Stimulated activated CD8-positive, alpha-beta memory T cell treated with anti-CD3 and anti-CD28 coated beads, Interleukin-2, amount 100 ng/mL, for 1 hour (primary cell): ENCODE data around the gene ATG9B.

ENCODE experiments used
- DNase-seq, 2 donors: peaks; one replicate each; pipeline ENCODE4 v3.0.0-alpha.2; 2020; ENCODE audit warnings: low read depth in 2 of 2

Gene ATG9B

GRCh38 chr7:150979713-150980390 is 44.4 kb downstream of the ATG9B start:
- DNase-seq, result no peak

GRCh38 chr7:150978126-150978789 is 46.0 kb downstream of the ATG9B start, which contains the start of gene KCNH2:
TSS of gene KCNH2 (minus strand) at chr7:150978321. CDS start at chr7:150977913, 408 bp downstream.
- no peak for DNase-seq

DNA sequence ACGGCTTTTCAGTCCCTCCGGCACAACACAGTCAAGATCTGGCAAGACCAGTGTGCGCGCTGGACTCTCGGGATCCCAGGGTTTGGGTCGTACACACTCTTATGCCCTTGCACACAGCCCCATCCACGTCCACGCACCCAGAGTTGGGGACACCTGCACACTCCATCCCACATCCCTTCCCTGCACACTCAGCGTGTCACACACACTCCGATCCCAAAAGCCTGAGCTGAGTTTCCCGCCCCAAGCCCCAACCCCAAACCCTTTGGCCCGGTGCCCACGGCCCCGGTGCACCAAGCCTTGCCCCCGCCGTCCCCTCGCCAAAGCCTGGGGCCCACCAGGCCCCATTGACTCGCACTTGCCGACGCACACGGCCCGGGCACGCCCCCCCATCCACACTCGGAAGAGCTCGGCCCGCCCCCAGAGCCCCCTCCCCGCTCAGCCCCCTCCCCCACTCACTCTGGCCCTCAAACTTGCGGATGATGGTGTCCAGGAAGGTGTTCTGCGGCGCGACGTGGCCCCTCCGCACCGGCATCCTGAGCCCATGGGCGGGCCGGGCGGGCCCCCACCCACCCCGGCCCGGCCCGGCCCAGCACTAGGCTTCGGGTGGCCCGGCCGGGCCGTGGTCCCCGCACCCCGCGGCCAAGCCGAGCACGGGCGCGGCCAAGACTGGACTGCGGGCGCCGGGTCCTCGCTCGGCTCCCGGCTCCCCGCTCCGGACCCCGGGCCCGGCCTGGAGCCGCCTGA is 46.7 kb downstream of the ATG9B start:
- no peak for DNase-seq

- no peak for DNase-seq
These were observed 47.5 kb downstream of the ATG9B start for GRCh38 chr7:150976529-150977381.

DNA sequence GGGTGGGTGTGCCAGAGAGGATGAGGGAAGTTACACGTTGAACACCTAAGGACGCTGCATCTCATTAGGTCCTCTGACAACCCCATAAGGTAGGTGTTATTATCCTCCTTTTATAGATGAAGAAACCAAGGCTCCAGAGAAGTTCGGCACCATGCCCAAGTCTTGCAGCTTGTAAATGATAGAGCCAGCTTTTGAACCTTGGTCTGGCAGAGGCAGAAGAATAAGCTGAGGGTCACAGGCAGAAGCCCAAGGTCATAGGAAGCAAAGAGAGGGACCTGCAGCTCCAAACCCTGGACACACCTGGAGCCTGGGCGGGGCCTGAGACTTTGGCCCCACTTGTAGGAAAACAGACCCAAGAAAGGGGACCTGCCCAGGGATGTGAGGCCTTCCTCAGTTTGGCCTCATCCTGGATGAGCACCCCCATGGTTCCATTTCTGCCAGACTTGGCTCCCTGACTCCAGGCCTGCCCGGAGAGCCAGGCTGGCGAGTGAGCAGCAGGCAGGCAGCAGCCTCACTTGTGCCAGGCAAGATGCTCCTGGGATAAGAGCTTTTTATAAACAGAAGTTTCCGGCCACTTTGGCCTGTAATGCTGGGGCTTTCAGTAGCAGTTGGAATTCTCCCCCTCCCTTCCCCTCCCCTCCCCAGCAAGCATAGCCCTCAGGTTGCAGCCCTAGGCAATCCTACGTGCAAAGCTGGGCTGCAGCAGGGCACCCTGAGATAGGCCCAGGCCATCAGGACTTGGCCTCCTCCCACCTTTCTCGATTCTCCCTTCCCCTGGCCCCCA is 48.6 kb downstream of the ATG9B start:
- DNase-seq, result no peak

GRCh38 chr7:150974468-150975391 is 49.6 kb downstream of the ATG9B start:
- DNase-seq, result peak; percentile 65 to 70

DNA sequence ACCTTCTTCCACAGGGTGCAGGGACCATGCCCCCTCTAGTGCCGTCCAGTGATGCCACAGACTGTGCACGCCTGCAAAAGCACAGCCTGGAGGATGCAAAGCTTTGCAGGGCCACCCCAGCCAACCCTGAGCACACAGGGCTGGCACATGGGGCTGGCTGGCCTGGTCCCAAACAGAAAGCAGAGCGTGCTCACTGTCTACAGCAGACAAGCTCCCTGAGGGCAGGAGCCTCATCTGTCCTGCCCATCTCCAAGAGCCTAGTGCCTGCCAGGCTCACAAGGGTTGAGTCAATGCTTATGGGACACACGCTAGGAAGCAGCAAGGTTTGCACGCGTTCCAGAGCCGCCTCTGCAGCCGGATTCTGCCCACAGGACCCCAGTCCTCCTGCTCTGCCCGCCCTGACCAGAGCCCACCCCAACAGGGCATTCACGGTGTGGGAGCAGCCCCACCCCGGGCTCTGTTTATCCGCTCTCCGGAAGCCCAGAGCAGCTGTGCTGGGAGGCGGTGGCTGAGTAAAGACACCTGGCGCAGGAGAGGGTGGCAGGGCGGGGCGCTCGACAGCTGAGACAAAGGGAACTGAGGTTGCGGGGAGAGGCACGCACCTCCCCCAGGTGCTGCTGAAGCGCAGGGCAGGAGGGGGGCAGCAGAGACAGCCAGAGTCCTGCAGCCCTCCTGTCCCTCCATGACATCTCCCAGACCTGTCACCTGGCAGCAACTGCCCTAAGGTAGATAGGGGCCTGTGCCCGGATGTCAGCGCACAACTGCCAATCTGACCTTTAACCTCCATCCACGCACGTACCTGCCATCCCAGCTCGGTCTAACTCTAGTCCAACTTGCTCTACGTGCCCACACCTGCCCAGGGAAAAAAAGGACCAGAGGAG is 50.5 kb downstream of the ATG9B start:
- no peak for DNase-seq

DNA sequence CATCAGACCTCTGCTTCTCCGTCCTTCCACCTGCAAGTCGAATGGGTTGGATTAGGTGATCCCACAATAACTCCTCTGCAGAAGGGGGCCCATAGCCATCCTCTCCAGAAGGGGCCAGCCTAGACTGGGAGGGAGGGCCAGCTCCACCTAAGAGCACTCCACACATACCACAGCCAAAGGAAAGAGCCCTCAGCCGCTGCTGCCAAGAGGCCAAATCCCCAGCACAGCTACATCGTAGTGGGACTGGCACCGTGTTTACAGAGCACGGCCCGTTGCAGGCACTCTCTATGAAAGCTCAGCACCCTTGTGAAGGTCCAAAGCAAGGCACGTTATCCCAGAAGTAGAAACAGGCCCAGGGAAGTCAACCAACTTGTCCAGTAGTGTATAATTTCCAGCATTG is 51.6 kb downstream of the ATG9B start:
- no peak for DNase-seq

DNA sequence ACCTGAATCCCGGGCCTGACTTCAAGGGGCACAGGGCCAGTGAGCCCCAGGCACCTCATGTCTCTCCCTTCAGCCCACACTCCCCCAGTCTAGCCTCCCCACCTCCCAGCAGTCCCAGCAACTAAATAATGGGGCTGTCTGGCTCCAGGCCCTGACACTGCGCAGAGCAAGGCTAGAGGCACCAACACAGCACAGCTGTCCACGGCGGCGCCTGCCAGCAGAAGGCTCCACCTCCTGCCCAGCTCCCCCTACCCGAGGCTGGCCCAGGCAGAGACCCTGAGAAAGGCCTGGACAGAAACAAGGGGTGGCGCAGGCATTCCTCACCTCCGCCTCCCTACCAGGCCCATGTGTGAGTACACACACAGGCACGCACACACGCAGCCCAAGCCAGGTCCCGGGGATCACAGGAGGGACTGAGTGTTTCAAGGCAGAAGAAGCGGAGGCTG is 52.2 kb downstream of the ATG9B start:
- DNase-seq, result no peak

DNA sequence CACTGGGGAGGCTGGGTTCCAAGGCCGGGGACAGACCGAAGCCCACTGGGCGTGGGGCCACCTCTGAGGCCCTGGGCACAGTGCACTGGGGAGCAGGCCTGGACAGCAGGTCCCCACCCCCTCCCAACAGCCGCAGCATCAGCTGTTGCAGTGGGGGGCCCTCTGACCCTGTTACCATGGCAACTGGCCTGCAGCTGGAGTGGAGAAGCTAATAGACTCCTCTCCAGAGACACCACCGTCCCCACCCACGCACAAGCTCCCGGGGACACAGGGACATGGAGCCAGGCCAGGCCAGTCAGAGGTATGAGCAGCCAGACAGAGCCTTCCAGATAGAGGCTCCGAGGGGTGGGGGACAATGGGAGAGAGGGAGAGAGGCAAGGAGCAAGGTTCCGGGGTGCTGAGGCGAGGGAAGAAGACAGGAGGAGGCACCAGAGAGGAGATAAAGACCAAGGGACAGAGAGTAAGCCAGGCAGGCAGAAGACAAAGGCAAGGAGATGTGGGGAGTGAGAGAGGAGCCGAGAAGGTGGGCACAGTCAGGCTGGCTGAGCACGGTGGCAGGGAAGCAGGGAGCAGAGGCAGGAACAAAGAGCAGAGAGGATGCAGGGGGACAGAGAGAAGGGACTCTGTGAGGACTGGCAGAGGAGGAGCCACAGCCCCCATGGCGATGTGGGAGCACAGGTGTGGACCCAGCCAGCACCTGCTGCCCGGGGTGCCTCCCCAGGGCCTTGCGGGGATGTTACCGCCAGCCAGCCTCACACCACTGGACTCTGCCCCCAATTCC is 52.9 kb downstream of the ATG9B start:
- DNase-seq, result no peak

- no peak for DNase-seq
These were observed 53.9 kb downstream of the ATG9B start for GRCh38 chr7:150970424-150970823.

DNA sequence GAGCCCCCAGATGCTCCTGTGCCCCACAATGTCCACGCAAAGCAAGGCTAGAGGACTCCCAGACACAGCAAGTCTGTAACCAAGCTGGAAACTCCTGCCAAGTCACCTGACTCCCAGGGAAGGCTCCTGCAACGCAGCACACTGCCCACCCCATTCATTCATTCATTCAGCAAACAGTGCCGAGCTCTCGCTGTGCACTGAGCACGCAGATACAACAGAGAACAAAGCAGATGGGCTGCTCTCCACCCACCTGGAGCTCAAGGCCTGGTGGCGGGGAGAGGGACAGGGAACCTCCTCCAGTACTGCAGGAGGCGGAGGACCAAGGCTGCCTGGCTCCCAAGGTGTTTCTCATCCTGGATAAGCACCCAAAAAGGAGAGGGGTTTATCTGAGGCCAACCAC is 54.8 kb downstream of the ATG9B start:
- no peak for DNase-seq

GRCh38 chr7:150968734-150969372 is 55.4 kb downstream of the ATG9B start:
- no peak for DNase-seq

- no peak for DNase-seq
These were observed 56.1 kb downstream of the ATG9B start for GRCh38 chr7:150968056-150968733.

DNA sequence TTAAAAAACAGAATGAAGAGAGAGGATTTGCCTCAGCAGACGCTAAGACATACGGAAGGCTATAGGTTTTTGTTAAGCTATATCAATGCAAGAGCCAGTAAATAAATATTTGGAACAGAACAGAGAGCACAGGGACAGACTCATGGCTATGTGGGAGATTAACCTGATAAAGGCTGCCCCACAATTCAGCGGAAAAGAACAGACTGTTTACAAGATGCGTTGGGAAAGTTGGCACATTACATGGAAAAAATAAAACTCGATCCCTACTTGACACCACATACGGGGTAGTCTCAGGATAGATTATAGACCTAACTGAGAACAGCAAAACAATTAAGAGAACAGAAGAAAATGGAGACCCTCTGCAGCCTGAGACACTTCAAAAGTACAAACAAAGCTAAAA is 56.9 kb downstream of the ATG9B start:
- DNase-seq, result no peak

- no peak for DNase-seq
These were observed 58.3 kb downstream of the ATG9B start for GRCh38 chr7:150966002-150966401.

DNA sequence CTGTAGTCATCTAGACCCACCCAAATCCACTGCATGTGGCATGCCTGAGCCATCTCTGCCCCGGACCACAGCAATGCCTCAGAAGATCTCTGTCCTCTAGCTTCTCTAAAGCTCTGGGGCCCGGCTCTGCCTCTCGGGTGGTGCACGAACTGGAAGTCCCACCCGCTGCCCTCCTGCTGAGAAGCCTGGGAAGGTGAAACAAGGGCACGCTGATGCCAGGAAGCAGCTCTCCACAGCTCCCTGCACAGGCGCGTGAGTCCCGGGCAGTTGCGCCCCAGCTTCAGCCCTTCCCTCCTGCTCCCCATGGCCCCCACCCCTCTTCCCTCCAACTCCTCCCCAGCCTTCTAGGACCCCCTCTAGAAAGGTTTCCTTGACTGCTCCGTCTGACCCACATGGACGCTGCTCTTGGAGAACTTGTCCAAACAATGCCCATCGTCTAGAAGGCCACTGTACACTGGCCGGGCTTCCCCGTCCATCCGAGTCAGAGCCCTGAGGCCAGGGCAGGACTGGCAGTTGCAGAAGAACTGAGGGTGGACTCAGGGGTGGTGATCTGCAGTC is 58.9 kb downstream of the ATG9B start:
- DNase-seq, result no peak
